GM12864 (cell line): ENCODE measurements around the gene ATOSB.
A peak's percentile ranks its signal among the peaks of the same experiment; 100 is the strongest.
"Not testable (repeated sequence)": the region's sequence is repeated elsewhere in the genome, so short reads cannot be mapped to it uniquely, and the experiment has no call there.

Experiments
- DNase-seq: peaks from one replicate; pipeline ENCODE4 v3.0.0-alpha.2; 2011; ENCODE audit warnings: low read depth
- H3K4me3 ChIP-seq: 2 replicates; pipeline ENCODE4 v1.5.1; 2011; ENCODE audit warnings: mild to moderate bottlenecking, low read depth, low read length, control low read depth
- CTCF ChIP-seq: IDR thresholded peaks from 2 replicates; pipeline ENCODE4 v1.5.1; 2011; ENCODE audit warnings: low read depth, mild to moderate bottlenecking, moderate library complexity, low read length, control low read depth, inconsistent platforms; ENCODE audit errors: missing control alignments

ATOSB gene

GRCh38 chr9:35158501-35159280 lies 43.0 kb upstream of the ATOSB start:
- no peak overlapping the region; the same call in 1 of the 2 replicates for H3K4me3 ChIP-seq
- no peak for TF ChIP-seq CTCF
- DNase-seq: peak; percentile 86

- not testable (repeated sequence) for H3K4me3 ChIP-seq
Measured at GRCh38 chr9:35157836-35158235, 42.2 kb upstream of the ATOSB start.

DNA sequence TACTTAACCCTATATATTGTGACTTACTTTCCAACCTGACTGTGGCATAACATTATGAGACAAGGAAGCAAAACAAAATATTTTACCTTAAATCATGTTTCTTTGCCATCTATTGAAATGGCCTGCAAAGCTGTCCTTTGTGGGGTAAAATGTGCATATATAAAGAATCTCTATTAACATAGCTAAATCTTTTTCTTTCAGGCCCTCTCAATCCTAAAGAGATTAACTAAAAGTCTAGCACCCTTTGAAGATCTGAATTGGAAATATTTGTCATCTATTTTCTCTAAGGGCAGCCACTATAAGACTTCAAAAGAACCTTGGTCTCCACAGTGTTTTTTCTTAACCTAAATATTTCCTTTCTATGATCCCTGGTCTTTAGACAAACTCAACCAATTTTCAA lies 41.1 kb upstream of the ATOSB start:
- TF ChIP-seq CTCF: no peak
- no peak overlapping the region for H3K4me3 ChIP-seq
- DNase-seq: no peak

More at GRCh38 chr9:35157836-35158235, 42.2 kb upstream of the ATOSB start:
- DNase-seq: peak; percentile 49

DNA sequence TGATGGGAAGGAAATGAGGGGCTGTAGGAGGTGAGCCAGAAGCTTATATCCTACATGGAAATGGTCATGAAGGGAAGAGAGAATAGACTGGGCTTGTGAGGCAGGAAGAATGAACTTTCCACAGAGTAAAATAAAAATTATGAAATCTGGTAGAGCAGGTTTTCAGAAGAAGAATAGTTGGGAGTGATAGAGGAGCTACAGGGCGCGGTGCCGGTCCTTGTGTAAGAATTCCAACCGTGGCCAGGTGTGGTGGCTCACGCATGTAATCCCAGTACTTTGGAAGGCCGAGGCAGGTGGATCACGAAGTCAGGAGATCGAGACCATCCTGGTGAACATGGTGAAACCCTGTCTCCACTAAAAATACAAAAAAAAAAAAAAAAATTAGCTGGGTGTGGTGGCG lies 37.3 kb upstream of the ATOSB start:
- no peak for TF ChIP-seq CTCF
- no peak for DNase-seq
- H3K4me3 ChIP-seq: no peak overlapping the region

- not testable (repeated sequence) for DNase-seq, H3K4me3 ChIP-seq
Measured at GRCh38 chr9:35147941-35148563, 32.4 kb upstream of the ATOSB start.

DNA sequence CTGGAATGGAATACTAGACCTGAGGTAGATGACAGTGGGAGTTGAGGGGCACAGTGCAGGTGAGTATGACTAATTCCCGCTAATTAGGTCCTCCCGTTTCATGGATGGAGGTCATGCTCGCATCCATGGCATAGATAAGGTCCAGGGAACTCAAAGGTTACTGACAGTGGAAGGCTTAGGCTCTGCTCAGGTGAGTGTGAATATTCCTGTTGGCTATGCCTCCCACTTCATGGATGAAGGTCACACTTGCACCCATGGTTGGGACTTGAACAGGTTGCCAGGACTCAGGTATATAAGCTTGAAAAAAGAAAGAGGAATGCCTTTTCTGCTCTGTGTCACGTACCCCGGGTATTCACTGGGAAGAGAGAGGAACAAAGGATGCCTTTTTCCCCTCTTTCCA lies 26.4 kb upstream of the ATOSB start:
- TF ChIP-seq CTCF: no peak
- H3K4me3 ChIP-seq: no peak overlapping the region
- DNase-seq: no peak

- H3K4me3 ChIP-seq: no peak overlapping the region
- TF ChIP-seq CTCF: no peak
- no peak for DNase-seq
Measured at GRCh38 chr9:35140093-35140492, 24.4 kb upstream of the ATOSB start.

DNA sequence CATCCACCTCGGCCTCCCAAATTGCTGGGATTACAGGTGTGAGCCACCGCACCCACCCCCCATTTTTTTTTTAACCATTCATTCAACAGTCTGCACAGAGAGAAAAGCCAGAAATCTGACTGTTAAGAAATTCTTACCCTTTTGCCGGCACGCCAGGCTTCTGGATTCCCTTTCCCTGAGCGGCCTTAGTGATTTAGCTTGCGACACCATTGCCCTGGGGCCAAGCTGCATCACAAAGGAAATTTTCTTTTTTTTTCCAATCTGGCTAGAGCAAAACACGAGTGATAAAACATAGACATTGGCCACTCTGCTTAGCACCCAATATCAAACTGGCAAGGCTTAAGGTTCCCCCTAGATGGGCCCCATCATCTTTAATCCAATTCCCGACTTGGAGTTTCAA lies 21.2 kb upstream of the ATOSB start:
- TF ChIP-seq CTCF: no peak
- no peak overlapping the region for H3K4me3 ChIP-seq
- no peak for DNase-seq
